DOHH2 (cell line): ENCODE results near the gene SMURF2.

ENCODE experiments used
- EZH2phosphoT487 ChIP-seq: fragments of 200-600 bp; sonication (generic); IDR thresholded peaks from 2 replicates; pipeline ENCODE4 v1.6.1; 2017; ENCODE audit warnings: borderline replicate concordance, mild to moderate bottlenecking, antibody characterized with exemption, low read length, moderate library complexity, mixed read lengths
- TF ChIP-seq, protein P1 (sequence below): fragments of 200-600 bp; sonication (generic); IDR thresholded peaks from one replicate; pipeline ENCODE4 v1.5.1; 2014; ENCODE audit warnings: antibody characterized with exemption, mild to moderate bottlenecking, low read depth, low read length; ENCODE audit not compliant: poor library complexity, severe bottlenecking

DNA sequence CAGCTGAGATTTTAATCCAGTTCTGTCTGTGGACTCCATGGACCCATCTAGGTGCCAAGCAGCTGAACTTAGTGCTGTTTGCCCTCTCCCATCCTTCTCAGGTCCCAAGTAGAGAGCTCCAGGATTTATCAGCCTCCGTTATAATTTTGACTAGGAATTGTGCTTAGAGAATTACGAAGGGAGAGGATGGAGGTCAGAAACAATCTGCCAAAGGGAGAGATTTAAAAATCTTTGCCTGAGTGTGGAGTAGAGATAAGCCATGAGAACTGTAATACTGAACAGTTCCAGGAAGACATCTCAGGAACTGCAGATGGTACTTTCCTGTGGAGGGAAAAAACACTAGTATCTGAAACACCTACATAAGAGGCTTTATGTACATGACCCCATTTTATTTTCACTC lies 128.3 kb downstream of the SMURF2 start:
- TF ChIP-seq, protein P1, sequence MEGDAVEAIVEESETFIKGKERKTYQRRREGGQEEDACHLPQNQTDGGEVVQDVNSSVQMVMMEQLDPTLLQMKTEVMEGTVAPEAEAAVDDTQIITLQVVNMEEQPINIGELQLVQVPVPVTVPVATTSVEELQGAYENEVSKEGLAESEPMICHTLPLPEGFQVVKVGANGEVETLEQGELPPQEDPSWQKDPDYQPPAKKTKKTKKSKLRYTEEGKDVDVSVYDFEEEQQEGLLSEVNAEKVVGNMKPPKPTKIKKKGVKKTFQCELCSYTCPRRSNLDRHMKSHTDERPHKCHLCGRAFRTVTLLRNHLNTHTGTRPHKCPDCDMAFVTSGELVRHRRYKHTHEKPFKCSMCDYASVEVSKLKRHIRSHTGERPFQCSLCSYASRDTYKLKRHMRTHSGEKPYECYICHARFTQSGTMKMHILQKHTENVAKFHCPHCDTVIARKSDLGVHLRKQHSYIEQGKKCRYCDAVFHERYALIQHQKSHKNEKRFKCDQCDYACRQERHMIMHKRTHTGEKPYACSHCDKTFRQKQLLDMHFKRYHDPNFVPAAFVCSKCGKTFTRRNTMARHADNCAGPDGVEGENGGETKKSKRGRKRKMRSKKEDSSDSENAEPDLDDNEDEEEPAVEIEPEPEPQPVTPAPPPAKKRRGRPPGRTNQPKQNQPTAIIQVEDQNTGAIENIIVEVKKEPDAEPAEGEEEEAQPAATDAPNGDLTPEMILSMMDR: no peak
- TF ChIP-seq EZH2phosphoT487: no peak
